HEK293T (cell line): ENCODE data around the gene NOL12.

Experiments
- CTCF ChIA-PET: fragments of 350-600 bp; formaldehyde crosslinking; extraction: SDS; loops from one replicate; lab custom pipeline; 2021; ENCODE audit warnings: antibody characterized with exemption, inconsistent platforms; lab: Yijun Ruan, JAX
- POLR2A ChIA-PET: fragments of 350-600 bp; formaldehyde crosslinking; extraction: SDS; loops from one replicate; lab custom pipeline; 2020; ENCODE audit warnings: antibody characterized with exemption, inconsistent platforms; lab: Yijun Ruan, JAX
- DNase-seq: peaks from one replicate; pipeline ENCODE4 v3.0.0; 2012; ENCODE audit warnings: mixed read lengths; ENCODE audit errors: extremely low spot score
- ARNT ChIP-seq: fragments of 450-650 bp; IDR thresholded peaks from 2 replicates; pipeline ENCODE4 v1.6.1; 2017; ENCODE audit warnings: mild to moderate bottlenecking
- BHLHE40 ChIP-seq: fragments of 450-650 bp; IDR thresholded peaks from 2 replicates; pipeline ENCODE4 v1.6.1; 2016; ENCODE audit warnings: mild to moderate bottlenecking, moderate library complexity, borderline replicate concordance
- CTBP1 ChIP-seq: fragments of 450-650 bp; IDR thresholded peaks from 2 replicates; pipeline ENCODE4 v1.6.1; 2016; ENCODE audit warnings: borderline replicate concordance
- ELF4 ChIP-seq: fragments of 450-650 bp; IDR thresholded peaks from 2 replicates; pipeline ENCODE4 v1.6.1; 2017; ENCODE audit warnings: antibody characterized with exemption
- FOXA1 ChIP-seq: fragments of 450-650 bp; IDR thresholded peaks from 2 replicates; pipeline ENCODE4 v1.6.1; 2016; ENCODE audit warnings: mild to moderate bottlenecking
- FOXK2 ChIP-seq: fragments of 450-650 bp; IDR thresholded peaks from 2 replicates; pipeline ENCODE4 v1.6.1; 2016; ENCODE audit warnings: mild to moderate bottlenecking
- FOXM1 ChIP-seq: fragments of 450-650 bp; IDR thresholded peaks from 2 replicates; pipeline ENCODE4 v1.6.1; 2017; ENCODE audit warnings: mild to moderate bottlenecking, borderline replicate concordance
- HDGF ChIP-seq: fragments of 450-650 bp; IDR thresholded peaks from 2 replicates; pipeline ENCODE4 v1.6.1; 2017; ENCODE audit warnings: antibody characterized with exemption, borderline replicate concordance
- L3MBTL2 ChIP-seq: fragments of 450-650 bp; conservative IDR thresholded peaks from 2 replicates; pipeline ENCODE4 v1.6.1; 2016; ENCODE audit warnings: mild to moderate bottlenecking
- NFRKB ChIP-seq: fragments of 450-650 bp; IDR thresholded peaks from 2 replicates; pipeline ENCODE4 v1.6.1; 2016; ENCODE audit warnings: mild to moderate bottlenecking, moderate library complexity
- SP1 ChIP-seq: fragments of 450-650 bp; IDR thresholded peaks from 2 replicates; pipeline ENCODE4 v1.6.1; 2017
- TARDBP ChIP-seq: fragments of 450-650 bp; IDR thresholded peaks from 2 replicates; pipeline ENCODE4 v1.6.1; 2016
- ZNF384 ChIP-seq: fragments of 450-650 bp; IDR thresholded peaks from 2 replicates; pipeline ENCODE4 v1.6.1; 2016

Gene NOL12

GRCh38 chr22:37669586-37669985 is 16.6 kb upstream of the NOL12 start:
- TF ChIP-seq CTBP1 (no peak), HDGF (no peak), BHLHE40 (no peak), FOXA1 (no peak), NFRKB (no peak)
- CTCF ChIA-PET: interaction anchor here (0.7 to 3.2 kb wide), 2 partner anchors 27 to 33 kb away, joined by 3 to 9 read pairs; no protein-coding TSS in a partner anchor
- POLR2A ChIA-PET: interaction anchor here (0.7 to 8.9 kb wide), 2 partner anchors 9 to 290 kb away, joined by 3 to 105 read pairs; partner anchors contain the start of gene PDXP
- no peak for DNase-seq

GRCh38 chr22:37672206-37672919 is 13.8 kb upstream of the NOL12 start:
- ChIA-PET CTCF (interaction anchor here (1.0 to 1.5 kb wide), 3 partner anchors 9 to 80 kb away, joined by 3 to 4 read pairs (median 4); no protein-coding TSS in a partner anchor), POLR2A (interaction anchor here (8.9 kb wide), 1 partner anchor 12 kb away, joined by 105 read pairs; the partner anchor contains the start of gene PDXP)
- DNase-seq: no peak
- TF ChIP-seq TARDBP (no peak), L3MBTL2 (no peak), ARNT (no peak), ZNF384 (no peak), NFRKB (no peak), SP1 (no peak), FOXA1 (no peak), BHLHE40 (no peak)

GRCh38 chr22:37672920-37673455 is 13.2 kb upstream of the NOL12 start:
- ChIA-PET CTCF (interaction anchor here (1.0 kb wide), 1 partner anchor 81 kb away, joined by 4 read pairs; no protein-coding TSS in a partner anchor), POLR2A (interaction anchor here (8.9 kb wide), 1 partner anchor 13 kb away, joined by 105 read pairs; the partner anchor contains the start of gene PDXP)
- no peak for TF ChIP-seq FOXK2
- no peak for TF ChIP-seq NFRKB
- TF ChIP-seq ARNT: no peak
- TF ChIP-seq FOXA1: no peak
- no peak for TF ChIP-seq HDGF
- TF ChIP-seq SP1: no peak
- DNase-seq: no peak

GRCh38 chr22:37674248-37674647 is 11.9 kb upstream of the NOL12 start:
- TF ChIP-seq FOXA1 (no peak), SP1 (no peak), CTBP1 (no peak), TARDBP (no peak), HDGF (no peak)
- POLR2A ChIA-PET: interaction anchor here (8.9 kb wide), 1 partner anchor 14 kb away, joined by 105 read pairs; the partner anchor contains the start of gene PDXP

GRCh38 chr22:37674951-37675929 is 10.9 kb upstream of the NOL12 start, which contains the start of gene LGALS1:
TSS of gene LGALS1 (plus strand) at chr22:37675636. CDS start at chr22:37675703, 67 bp downstream.
- TF ChIP-seq FOXM1 (peak; percentile 77; the same call in 1 of the 2 replicates), HDGF (peak; percentile 97; the same call in 1 of the 2 replicates), L3MBTL2 (peak; percentile 31; the same call in 1 of the 2 replicates), ZNF384 (no peak)
- ChIA-PET CTCF (interaction anchor here (0.8 to 1.9 kb wide), 4 partner anchors 17 to 143 kb away, joined by 3 to 11 read pairs (median 4); no protein-coding TSS in a partner anchor), POLR2A (interaction anchor here (0.6 to 8.9 kb wide), 5 partner anchors 9 to 67 kb away, joined by 3 to 105 read pairs (median 4); partner anchors contain the start of genes NOL12 and PDXP)
- DNase-seq: peak; percentile 74

More at GRCh38 chr22:37674248-37674647, 11.9 kb upstream of the NOL12 start:
- CTCF ChIA-PET: interaction anchor here (1.9 kb wide), 1 partner anchor 31 kb away, joined by 11 read pairs; no protein-coding TSS in a partner anchor
- no peak for DNase-seq

GRCh38 chr22:37675930-37676735 is 10.0 kb upstream of the NOL12 start:
- CTCF ChIA-PET: interaction anchor here (0.8 to 1.9 kb wide), 5 partner anchors 15 to 142 kb away, joined by 3 to 11 read pairs (median 4); no protein-coding TSS in a partner anchor
- POLR2A ChIA-PET: interaction anchor here (1.2 to 8.9 kb wide), 5 partner anchors 8 to 129 kb away, joined by 4 to 105 read pairs (median 4); partner anchors contain the start of genes NOL12 and PDXP
- DNase-seq: no peak
- TF ChIP-seq ELF4 (no peak), FOXK2 (no peak), ZNF384 (no peak), FOXM1 (no peak), CTBP1 (no peak), HDGF (no peak), ARNT (no peak), FOXA1 (no peak), NFRKB (no peak), TARDBP (no peak)
